DND-41 (cell line): ENCODE results near the gene ITGB1BP1.

ENCODE experiments used
- CTCF ChIP-seq: IDR thresholded peaks from 2 replicates; pipeline ENCODE4 v1.5.1; 2012; ENCODE audit warnings: borderline replicate concordance, low read length, moderate library complexity, mild to moderate bottlenecking; ENCODE audit not compliant: poor library complexity, severe bottlenecking; ENCODE audit errors: extremely low read depth
- EZH2 ChIP-seq: IDR thresholded peaks from 3 replicates; pipeline ENCODE4 v1.6.1; 2012; ENCODE audit warnings: borderline replicate concordance, low read depth, mild to moderate bottlenecking, moderate library complexity, low read length, inconsistent platforms; ENCODE audit not compliant: severe bottlenecking

GRCh38 chr2:9462313-9462712 is 39.0 kb upstream of the ITGB1BP1 start:
- TF ChIP-seq CTCF (no peak), EZH2 (no peak)
